SH-SY5Y (cell line): ENCODE measurements around the gene C1orf174.

Experiments used
- GATA2 ChIP-seq: IDR thresholded peaks from 2 replicates; pipeline ENCODE4 v1.6.1; 2011; ENCODE audit warnings: mild to moderate bottlenecking, low read depth, low read length
- GATA3 ChIP-seq: IDR thresholded peaks from 2 replicates; pipeline ENCODE4 v1.6.1; 2011; ENCODE audit warnings: low read depth, mild to moderate bottlenecking, low read length, moderate library complexity

DNA sequence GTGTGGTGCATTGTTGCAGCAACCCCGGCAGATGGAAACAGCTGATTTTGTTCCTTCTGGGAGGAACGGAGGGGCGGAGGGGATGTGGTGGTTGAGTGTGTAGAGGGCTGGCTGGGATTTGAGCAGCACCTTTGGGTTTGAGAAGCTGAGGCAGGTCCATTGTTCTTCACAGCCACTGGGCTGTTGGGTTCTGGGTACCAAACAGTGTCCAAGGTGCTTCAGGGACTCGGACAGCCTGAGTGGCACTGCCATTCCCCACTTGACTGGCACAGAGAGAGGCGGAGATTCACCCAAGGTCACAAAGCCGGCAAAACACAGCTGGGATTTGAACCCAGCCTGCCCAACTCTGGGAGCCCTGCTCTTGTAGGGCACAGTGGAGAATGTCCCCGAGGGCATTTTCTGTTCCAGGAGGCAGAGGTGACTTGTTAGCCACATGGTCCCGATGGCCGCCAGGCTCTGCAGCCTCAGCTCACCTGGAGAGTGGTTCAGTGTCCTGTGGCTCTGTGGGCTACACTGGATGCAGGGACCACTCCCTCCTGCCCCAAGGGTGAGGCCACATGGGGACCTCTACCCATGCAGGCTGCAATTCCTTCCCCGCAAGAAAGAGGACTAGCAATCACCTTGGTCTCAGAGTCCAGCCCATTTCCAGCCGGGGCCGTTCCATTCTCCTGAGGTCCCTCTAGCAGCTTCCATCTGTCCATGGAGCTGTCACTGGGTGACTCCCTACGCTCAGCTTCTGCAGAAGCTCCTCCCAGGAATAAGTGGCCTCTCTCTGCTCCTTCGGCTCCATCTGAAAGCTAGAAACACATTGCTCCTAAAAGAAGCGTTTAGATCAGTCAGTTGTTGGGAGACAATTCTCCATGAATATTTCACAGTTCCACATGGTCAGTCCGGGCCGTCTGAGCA is 31.2 kb upstream of the C1orf174 start:
- TF ChIP-seq GATA3 (no peak), GATA2 (no peak)
